Muscle layer of colon (tissue), 2 donors: ENCODE measurements around the gene S100A1.

ENCODE experiments used
- H3K27ac ChIP-seq: one replicate; pipeline ENCODE4 v1.7.0; 2013; ENCODE audit warnings: low read depth, mild to moderate bottlenecking, low read length, moderate library complexity
- H3K27me3 ChIP-seq, 2 donors: one replicate each; pipeline ENCODE4 v1.7.0; 2013; ENCODE audit warnings: low read length in 2 of 2, mild to moderate bottlenecking in 2 of 2; ENCODE audit not compliant: insufficient read depth in 2 of 2, control insufficient read depth in 1 of 2
- H3K36me3 ChIP-seq: one replicate; pipeline ENCODE4 v1.7.0; 2013; ENCODE audit warnings: mild to moderate bottlenecking, low read length; ENCODE audit not compliant: insufficient read depth
- H3K4me1 ChIP-seq: one replicate; pipeline ENCODE4 v1.7.0; 2013; ENCODE audit warnings: mild to moderate bottlenecking, low read length; ENCODE audit not compliant: insufficient read depth
- H3K4me3 ChIP-seq, 2 donors: one replicate each; pipeline ENCODE4 v1.7.0; 2013; ENCODE audit warnings: low read length in 2 of 2, low read depth in 1 of 2, mild to moderate bottlenecking in 1 of 2, moderate library complexity in 1 of 2
- H3K9ac ChIP-seq: one replicate; pipeline ENCODE4 v1.7.0; 2013; ENCODE audit warnings: low read length
- H3K9me3 ChIP-seq: one replicate; pipeline ENCODE4 v1.7.0; 2013; ENCODE audit warnings: mild to moderate bottlenecking, low read length
- donor health status: abdominal sarcoma.
- donor health status: Adenocarcinoma of cecum.

The S100A1 gene

DNA sequence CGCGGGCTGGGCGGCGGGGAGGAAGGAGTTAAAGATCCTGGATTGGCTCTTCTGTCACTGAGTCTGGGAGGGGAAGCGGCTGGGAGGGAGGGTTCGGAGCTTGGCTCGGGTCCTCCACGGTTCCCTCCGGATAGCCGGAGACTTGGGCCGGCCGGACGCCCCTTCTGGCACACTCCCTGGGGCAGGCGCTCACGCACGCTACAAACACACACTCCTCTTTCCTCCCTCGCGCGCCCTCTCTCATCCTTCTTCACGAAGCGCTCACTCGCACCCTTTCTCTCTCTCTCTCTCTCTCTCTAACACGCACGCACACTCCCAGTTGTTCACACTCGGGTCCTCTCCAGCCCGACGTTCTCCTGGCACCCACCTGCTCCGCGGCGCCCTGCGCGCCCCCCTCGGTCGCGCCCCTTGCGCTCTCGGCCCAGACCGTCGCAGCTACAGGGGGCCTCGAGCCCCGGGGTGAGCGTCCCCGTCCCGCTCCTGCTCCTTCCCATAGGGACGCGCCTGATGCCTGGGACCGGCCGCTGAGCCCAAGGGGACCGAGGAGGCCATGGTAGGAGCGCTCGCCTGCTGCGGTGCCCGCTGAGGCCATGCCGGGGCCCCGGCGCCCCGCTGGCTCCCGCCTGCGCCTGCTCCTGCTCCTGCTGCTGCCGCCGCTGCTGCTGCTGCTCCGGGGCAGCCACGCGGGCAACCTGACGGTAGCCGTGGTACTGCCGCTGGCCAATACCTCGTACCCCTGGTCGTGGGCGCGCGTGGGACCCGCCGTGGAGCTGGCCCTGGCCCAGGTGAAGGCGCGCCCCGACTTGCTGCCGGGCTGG, 50.5 kb downstream of the S100A1 start, which contains the start of gene NPR1:
Gene NPR1 (plus strand): TSS at position 170 of the 818 bp plus-strand sequence. CDS start 421 bp downstream, at position 591.
- H3K9ac ChIP-seq, result peak within 1 kb of the TSS; percentile 15
- peaks cover 7% of the 10 kb centered on the region for H3K4me1 ChIP-seq
- peaks cover 15 to 33% of the 10 kb centered on the region in 2 donors for H3K27me3 ChIP-seq
- no peaks in the 10 kb centered on the region for H3K36me3 ChIP-seq
- H3K27ac ChIP-seq, result peak within 1 kb of the TSS; percentile 1
- no peaks in the 10 kb centered on the region for H3K9me3 ChIP-seq
- peak within 1 kb of the TSS; percentile 2 to 48 for H3K4me3 ChIP-seq

DNA sequence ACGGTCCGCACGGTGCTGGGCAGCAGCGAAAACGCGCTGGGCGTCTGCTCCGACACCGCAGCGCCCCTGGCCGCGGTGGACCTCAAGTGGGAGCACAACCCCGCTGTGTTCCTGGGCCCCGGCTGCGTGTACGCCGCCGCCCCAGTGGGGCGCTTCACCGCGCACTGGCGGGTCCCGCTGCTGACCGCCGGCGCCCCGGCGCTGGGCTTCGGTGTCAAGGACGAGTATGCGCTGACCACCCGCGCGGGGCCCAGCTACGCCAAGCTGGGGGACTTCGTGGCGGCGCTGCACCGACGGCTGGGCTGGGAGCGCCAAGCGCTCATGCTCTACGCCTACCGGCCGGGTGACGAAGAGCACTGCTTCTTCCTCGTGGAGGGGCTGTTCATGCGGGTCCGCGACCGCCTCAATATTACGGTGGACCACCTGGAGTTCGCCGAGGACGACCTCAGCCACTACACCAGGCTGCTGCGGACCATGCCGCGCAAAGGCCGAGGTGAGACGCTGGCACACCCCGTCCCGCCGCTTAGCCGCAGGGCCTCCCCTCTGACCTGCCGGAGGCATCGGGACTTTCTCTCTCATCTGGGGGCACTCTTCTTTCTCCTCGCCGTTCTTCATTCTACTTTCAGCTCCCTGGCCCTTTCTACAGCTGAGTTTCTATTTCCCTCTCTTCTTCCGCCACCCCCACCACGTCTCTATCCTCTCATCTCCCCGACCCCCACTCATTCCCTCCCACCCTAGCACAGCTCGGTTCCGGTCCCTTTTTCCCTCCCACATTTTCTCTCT, 51.3 kb downstream of the S100A1 start:
- Histone ChIP-seq H3K4me1 (peaks cover 7% of the 10 kb centered on the region), H3K4me3 (peak overlapping the region; percentile 2 to 48), H3K9me3 (no peaks in the 10 kb centered on the region), H3K27me3 (peaks cover 15 to 33% of the 10 kb centered on the region in 2 donors), H3K36me3 (no peaks in the 10 kb centered on the region), H3K27ac (peak overlapping the region; percentile 1), H3K9ac (peak overlapping the region; percentile 15)

DNA sequence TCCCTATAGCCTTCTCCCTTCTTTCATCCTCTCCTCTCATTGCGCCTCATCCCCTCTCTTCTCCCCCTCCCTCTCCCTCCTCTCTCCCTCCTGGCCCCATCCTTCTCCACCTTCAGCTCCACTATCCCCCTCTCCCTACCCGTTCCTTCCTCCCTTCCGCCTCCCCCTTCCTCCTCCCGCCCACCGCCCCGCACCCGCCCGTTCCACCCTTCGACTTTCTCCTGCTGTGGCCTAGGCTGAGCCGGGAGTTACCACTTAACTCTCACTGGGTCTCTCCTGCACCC, 51.8 kb downstream of the S100A1 start:
- H3K36me3 ChIP-seq, result no peaks in the 10 kb centered on the region
- H3K4me3 ChIP-seq, result peak overlapping the region in 1 of 2 donors; percentile 48
- H3K27ac ChIP-seq, result no peak overlapping the region
- H3K9ac ChIP-seq, result no peak overlapping the region
- H3K27me3 ChIP-seq, result peaks cover 15 to 33% of the 10 kb centered on the region in 2 donors
- peaks cover 7% of the 10 kb centered on the region for H3K4me1 ChIP-seq
- H3K9me3 ChIP-seq, result no peaks in the 10 kb centered on the region
